ENCODE results near the gene NDUFS5.
A peak's percentile ranks its signal among the peaks of the same experiment; 100 is the strongest.
"Not testable (repeated sequence)": the region's sequence is repeated elsewhere in the genome, so short reads cannot be mapped to it uniquely, and the experiment has no call there.

The NDUFS5 gene

DNA sequence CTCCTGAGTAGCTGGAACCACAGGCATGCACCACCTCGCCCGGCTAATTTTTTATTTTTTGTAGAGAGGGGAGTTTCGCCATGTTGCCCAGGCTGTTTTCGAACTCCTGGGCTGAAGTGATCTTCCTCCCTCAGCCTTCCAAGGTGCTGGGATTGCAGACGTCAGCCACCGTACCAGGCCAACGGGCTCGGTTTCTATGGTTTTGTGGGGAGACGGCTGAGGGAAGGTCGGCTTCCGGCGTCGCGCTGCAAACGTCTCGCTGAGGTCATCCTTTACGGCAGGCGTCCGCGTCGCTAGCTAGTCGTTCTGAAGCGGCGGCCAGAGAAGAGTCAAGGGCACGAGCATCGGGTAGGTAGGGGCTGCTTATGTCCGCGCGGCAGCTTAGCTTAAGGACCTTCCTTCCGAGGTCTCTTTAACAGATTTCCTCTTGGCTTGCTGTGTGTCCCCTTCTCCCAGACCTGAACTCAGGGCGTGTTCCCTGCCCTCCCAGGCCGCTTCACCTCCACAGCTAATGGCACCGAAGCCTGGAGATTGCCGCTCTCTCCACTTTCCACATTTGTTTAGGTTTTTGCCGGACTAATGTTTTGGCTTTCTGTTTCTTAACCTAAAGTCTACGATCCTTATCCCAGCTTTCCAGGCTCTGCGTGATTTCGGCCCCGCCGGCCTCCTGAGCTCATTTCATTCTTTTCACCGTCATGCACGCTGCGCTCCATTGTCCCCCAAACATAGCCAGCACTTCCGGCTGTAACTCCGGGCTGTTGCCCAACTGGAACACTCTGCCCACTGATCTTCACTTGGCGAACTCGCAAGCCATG is at the start of gene NDUFS5:
Gene NDUFS5, plus strand, starts transcription at position 300 of the 815 bp plus-strand sequence. CDS start 2,375 bp downstream, outside the sequence.
- peak; percentile 92 for DNase-seq

DNA sequence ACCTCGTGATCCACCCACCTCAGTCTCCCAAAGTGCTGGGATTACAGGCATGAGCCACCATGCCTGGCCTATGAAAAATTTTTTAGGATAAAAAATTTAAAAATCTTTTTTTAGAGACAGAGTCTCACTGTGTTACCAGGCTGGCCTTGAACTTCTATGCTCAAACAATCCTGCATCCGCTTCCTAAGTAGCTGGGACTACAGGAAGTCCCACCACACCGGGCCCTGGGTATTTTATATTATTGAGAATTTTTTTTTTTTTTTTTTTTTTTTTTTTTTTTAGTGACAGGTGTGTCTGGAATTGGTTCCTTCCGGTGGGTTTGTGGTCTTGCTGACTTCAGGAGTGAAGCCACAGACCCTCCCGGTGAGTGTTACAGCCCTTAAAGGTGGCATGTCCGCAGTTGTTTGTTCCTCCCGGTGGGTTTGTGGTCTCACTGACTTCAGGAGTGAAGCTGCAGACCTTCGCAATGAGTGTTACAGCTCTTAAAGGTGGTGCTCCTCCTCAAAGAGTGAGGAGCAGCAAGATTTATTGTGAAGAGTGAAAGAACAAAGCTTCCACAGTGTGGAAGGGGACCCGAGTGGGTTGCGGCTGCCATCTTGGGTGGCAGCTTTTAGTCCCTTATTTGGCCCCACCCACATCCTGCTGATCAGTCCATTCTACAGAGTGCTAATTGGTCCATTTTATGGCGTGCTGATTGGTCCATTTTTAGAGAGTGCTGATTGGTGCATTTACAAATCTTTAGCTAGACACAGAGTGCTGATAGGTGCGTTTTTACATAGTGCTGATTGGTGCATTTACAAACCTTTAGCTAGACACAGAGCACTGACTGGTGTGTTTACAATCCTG is 48.5 kb upstream of the NDUFS5 start:
- DNase-seq, result not testable (repeated sequence)

DNA sequence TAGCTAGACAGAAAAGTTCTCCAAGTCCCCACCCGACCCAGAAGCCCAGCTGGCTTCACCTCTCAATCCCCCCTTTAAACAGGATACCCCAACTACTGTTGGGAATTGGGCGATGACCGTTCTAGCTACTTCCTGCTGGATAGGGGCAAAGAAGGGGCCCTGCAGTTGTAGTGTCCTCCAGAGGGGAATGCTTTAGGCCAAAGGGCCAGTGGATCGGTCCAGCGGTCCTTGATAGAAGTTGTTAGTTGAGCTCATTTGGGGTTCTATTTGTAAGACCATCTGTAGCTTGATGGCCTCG is 48.0 kb upstream of the NDUFS5 start:
- DNase-seq, result not testable (repeated sequence)

DNA sequence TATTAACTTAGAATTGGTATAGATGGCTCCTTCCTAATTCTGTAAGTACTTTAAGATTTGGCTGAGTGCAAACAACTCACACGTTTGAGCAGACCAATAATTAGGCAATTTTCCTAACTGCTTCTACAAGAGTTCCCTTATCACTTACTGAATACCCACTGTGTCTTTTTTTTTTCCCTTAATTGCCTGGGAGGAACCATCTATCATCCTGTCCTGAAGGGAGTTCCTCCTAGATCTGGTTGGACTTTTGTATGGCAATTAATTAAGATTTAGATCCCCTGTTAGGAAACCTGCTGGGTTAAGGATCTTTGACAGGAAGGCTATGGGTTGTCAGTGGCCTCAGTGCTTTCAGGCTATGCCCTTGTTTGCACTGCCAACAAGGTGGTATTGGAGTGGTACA is 46.8 kb upstream of the NDUFS5 start:
- not testable (repeated sequence) for DNase-seq

DNA sequence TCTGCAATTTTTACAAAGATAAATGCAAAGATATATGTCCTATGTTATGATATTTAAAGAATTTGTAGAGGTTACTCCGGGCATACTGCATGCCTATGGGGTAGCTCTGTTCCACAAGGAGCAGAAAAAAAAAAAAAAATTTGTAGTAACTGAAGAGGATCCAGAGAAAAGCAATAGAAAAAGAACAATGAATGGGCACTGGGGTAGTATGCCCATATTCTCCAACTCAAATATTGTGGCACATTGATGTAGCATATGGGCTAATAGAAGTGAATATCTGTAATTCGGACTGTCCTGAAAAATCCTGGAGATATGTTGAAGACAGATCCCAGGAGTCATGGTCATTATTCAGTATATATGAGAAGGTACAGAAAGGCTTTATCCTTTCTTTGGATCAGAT is 36.2 kb upstream of the NDUFS5 start:
- DNase-seq, result no peak

DNA sequence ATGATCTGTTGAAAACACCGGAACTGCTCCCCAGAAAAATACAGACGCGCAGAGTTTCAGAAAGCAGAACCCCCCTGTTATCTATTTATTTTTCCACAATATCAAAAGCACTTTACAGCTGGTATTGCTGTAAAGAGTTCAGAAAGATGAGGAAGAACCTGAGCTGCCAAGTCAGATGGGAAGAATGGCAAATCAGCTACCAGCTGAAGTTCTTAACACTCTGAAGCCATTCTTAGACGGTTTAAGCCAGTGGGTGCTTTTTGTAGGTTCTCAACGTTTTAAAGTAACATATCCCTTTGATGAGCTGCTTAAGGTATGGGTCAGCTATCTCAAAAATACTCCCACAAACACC is 35.8 kb upstream of the NDUFS5 start:
- no peak for DNase-seq

DNA sequence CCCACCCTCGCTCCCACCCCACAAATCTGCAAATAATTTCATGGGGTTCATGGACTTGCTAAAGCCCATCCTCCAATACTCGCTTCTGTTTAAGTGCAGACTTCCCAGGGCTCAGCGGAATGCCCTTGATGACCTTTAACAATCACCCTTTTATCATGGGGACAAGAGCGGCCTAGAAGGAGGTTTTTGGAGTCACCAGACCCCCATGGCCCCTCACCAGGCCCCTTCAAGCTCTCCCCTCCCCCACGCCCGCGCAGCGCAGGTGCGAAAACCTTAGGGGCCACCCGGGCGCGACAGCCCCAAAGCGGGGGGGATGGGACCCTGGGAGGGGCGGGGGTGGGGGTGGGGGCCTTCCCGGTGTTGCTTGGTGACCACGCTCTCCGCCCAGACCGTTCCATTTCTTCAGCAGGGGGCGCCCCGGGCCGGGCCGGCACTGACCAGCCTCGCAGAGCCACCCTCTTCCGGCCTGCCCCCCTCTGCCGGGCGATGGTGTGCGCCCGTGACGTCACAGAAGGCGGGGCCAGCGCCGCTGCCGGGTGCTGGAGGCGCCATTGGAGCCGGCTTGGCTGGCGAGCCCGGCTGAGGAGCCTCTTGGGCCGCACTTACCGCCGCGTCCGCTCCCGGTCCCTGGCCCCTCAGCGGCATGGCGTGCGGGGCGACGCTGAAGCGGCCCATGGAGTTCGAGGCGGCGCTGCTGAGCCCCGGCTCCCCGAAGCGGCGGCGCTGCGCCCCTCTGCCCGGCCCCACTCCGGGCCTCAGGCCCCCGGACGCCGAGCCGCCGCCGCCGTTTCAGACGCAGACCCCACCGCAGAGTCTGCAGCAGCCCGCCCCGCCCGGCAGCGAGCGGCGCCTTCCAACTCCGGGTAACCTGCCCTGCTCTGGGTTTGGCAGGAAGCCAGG is 35.2 kb upstream of the NDUFS5 start, which contains the start of gene AKIRIN1:
Gene AKIRIN1, plus strand, starts transcription at position 539 of the 900 bp plus-strand sequence. Its CDS starts 105 bp downstream, at position 644.
- peak; percentile 95 for DNase-seq

DNA sequence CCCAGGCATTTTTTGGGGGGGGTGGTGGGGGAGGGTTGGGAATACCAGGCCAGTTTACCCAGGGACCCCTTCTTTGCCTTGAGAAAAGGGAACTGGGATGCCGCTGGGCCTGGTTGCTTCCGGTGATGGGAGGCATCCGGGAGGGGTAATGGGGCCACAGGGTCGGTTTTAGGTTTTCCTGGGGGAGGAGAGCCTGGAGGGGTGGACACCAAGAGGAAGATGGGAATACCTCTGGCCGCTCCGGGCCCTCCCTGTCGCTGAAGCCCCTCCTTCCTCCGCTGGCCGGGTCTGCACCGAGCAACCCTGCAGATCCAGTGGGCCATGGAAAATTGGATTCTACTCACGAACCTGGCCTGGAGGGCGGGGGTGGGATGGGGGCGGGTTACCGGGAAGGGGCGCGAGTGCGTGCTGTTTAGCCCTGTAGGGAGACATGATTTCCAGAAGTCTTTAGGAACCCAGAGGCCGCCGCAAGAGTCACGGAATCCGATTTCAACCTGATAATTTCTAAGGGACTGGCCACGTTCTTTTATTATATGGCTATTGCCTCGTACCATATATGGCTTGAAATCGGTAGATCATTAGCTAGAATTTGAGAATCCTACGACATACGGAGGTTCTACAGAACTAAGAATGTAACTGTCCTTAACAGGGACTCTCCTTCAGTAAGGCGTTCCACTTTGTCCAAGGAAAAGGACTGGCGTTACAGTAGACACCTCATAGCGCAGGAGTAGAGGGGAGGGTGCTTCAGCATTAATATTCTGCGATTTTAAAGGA is 34.3 kb upstream of the NDUFS5 start:
- no peak for DNase-seq

DNA sequence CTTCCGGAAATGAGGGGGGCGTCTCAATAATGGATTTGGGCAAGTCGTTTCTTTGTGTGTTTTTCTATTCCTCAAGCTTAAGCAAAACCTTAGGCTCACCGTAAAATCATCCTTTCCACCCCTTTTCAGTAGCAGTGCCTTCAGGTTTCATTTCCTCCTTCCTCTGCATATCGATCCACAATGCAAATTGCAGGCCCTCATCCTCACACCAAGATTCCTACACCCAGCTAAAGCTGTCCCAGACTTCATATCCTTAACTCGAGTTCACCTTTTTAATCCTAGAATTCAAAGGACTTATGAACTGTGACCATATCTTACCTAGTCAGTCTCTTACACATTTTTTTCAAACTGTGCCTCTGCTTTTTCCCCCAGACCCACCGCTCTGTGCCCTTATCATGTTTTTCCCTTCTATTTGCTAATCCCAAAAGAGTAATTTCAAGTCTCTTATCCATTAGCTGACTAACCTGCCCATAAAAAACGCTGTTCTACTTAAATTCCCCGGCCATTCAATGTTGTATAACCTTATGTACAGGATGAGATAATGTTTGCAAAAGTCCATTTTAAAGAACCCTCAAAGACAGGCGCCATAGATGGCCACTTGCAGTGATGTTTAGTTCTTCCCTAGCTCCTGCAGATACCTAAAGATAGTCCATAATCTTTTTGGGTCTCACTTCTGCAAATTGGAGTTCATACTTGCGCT is 33.6 kb upstream of the NDUFS5 start:
- DNase-seq, result no peak

DNA sequence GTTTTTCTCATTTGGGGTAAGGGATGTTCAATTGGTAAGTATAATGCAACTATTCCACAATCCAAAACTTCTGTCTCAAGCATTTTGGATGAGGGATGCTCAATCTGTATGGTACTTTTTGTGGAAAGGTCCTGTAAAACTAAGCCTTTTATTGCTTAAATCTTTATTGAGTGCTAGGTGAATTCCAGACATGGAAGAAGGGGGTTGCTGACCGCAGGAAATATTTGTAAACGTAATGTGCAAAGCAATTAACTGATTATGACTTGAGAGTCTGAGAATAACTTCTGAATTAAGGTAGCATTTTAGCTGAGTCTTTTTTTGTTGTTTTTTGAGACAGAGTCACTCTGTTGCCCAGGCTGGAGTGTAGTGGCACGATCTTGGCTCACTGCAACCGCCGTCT is 32.0 kb upstream of the NDUFS5 start:
- no peak for DNase-seq

DNA sequence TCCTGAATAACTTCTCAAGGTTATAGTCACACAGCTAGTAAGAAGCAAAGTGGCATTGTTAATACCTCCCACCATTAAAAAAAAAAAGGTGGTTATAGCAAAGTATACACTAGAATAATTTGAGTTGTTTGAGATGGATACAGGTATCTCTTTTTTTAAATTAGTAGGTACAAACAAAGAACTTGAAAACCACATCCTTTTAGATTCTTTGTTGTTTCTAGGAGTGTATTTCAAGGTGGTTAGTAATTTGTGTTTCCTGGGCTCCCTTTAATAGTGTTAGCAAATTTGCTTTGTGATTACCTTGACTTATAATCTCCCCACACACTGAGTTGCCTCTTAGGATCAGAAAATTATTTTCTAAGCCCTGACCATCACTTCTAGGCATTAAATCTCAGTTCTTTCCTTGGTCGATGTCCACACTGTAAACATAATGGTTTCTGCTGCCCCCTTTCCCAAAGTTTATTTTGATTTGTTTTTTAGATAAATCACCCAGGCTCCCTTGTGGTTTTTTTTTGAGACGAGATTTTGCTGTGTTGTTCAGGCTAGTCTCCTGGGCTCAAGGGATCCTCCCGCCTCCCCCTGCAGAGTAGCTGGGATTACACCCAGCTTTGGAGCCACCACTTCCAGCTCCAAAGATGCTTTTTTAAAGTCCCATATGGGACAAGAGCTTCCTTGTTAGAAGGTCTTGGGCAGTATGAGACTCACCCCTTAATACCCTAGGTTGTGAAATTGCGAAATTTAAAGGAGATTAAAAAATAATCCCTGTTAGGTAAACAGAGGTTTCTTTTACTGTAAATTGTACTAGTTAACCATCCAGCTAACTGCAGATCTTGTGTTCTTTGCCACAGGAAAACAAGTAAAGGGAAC is 28.9 kb upstream of the NDUFS5 start:
- DNase-seq, result no peak

DNA sequence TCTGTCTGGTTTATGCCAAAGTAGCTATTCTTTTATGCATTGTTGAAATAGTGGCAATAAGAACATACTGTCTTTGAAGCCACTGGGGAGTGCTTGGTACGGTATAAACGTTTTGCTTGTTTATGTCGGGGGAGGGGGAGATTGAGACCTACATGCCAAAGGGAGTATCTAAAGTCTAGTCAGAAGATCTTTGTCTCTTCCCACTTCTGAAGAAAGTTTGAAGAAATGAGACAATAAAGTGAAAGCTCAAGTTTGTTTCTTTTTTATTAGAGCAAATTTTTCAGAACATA is 28.3 kb upstream of the NDUFS5 start:
- no peak for DNase-seq

DNA sequence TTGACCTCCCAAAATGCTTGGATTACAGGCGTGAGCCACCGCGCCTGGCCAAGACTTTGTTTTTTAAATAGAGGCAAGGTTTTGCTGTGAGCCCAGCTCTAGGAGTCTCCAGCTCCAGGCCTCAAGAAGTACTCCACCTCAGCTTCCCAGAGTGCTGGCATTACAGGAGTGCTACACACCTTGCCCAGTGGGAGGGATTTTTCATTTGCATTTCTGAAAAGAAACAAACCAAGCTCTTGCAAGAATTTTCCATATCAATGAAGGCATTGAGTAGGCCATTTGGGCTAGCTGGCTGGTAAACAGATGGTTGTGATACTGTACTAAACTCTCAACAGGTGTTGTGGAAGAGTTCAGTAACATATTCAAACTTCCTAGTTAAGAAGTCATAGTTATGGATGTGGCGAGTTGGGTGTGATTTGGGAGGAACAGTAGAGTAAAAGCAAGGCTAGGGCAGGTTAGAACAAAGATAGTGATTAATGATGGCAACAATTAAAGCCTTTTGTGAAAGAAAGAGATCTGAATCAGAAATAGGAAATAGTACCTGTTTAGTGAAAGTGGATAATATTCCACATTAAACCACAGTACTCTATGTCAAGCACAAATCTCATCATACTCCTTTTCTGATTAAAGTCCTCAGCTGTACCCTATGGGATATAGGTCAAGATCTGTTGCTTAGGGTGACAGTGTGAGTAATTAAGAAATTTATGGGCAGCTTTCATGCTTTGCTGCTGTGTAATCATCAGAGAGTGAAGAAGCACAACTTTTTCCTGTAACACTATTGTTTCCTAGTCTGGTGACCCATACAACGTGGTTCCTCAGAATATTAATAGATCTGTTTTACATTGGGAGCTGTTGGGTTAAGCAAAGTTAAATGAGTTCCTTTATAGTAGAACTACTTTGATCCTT is 24.4 kb upstream of the NDUFS5 start:
- no peak for DNase-seq

DNA sequence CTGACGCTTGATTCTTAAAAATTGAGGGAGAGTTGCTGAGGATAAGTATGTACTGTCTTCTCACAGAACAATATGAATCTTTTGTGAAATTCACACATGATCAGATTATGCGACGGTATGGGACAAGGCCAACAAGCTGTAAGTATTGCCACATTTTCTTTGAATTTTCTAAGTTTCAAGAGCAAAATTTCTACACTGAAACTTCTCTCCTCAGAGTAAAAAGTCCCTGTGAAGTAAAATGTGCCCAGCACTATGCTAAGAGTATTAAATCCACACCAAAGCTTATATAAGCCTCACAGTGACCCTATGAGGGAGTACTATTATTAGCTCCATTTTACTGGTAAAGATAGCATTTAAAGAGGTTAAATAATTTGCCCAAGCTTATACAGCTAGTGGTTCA is 22.9 kb upstream of the NDUFS5 start:
- DNase-seq, result no peak

DNA sequence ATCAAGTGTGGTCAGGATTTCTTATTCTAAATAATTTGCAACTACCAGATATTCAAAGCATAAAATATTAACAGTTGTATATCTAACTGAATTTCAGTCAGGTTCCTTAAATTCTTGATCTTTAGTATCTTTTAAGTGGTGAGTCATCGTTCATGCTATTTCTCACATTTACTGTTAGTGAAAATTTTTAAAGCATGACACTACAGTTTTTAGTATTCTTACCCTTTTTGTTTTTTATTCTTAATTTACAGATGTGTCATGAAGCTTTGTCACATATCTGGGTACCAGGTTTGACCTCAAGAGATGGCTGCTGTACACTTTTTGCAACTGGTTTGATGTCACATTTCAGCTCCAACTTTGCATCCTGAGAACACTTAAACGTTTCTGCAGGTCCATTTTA is 22.4 kb upstream of the NDUFS5 start:
- DNase-seq, result no peak

DNA sequence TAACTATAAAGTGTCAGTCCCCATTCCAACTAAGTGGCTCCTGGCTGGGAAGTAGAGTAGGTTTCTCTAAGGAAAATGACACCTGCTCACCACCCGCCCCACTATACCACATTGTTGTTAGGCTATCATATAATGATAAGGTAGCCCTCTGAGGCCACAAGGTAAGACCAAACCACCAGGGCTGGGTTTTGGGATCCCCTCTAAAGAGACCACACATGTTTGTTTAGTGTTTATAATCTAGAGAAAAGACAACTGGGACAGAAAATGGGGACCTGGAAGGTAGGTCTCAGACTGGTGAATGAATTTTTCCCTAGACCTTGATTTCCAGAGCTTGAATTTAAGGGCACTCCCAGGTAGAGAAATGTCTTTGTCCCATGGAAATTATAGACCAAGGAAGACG is 19.9 kb upstream of the NDUFS5 start:
- DNase-seq, result no peak

DNA sequence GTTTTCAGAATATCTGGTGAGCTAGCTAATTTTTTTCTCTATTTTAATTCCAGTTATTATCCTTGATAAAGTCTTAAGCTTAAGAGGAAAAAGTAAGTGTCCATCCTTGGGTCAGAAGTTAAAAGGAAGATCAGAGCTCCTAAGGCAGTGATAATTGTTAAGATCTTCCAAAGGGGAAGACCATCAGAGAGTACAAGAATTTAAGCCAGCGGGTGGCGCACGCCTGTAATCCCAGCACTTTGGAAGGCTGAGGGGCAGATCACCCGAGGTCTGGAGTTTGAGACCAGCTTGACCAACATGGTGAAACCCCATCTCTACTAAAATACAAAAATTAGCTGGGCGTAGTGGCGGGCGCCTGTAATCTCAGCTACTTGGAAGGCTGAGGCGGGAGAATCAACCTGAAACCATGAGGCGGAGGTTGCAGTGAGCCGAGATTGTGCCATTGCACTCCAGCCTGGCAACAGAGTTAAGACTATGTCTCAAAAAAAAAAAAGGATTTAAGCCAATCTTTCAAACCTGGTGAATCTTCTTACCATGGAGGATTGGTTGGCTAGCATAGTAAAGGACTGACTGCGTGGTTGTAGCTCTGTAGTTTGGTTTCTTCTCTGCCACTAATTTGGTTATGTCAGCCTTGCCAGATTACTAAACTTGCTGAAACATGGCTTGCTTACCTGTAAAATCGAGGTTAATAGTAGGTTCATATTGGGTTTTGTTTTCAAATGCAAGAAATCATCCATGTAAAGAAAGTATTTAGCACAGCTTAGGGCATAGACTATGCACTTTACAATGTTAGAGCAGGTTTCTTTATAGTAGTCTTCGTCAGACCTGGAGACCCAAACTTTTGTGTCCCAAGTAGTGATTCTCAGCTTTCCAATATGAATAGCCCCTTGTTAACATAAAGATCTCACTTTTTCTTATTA is 19.2 kb upstream of the NDUFS5 start:
- no peak for DNase-seq

DNA sequence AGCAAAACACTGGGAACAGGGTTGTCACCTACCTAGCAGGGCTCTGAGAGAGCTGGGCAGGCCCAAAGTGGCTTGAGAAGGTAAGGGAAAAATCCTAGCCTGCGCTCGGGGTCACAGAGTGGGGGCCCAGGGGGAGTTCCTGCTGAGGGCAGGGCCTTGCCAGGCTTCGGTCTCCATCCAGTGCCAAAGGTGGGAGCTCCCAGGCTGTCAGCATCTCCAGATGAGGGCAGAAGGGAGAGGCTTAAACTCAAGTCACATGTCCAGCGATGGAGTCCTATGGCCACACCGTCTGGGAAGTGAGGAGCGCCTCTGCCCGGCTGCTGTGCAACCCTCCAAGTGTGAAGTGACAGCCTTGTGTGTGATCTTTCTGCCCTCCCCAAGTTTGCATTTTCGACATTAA is 11.2 kb upstream of the NDUFS5 start:
- DNase-seq, result not testable (repeated sequence)

Data from NCI-H446 treated with DMSO at 0.1 percent for 48 hours (cell line).